C4-2B (cell line): ENCODE data around the gene BICRA.

ENCODE experiments used
- H3K27ac ChIP-seq: fragments of 450-650 bp; 2 replicates; pipeline ENCODE4 v1.5.1; 2017
- CTCF ChIP-seq: fragments of 450-650 bp; conservative IDR thresholded peaks from 2 replicates; pipeline ENCODE4 v1.5.1; 2017; ENCODE audit warnings: mild to moderate bottlenecking
- ZFX ChIP-seq: fragments of 450-650 bp; IDR thresholded peaks from 2 replicates; pipeline ENCODE4 v1.6.1; 2017

Gene BICRA

GRCh38 chr19:47693489-47693888, 84.6 kb downstream of the BICRA start:
- TF ChIP-seq CTCF (no peak), ZFX (no peak)

GRCh38 chr19:47693903-47694302, 85.0 kb downstream of the BICRA start:
- TF ChIP-seq CTCF (no peak), ZFX (no peak)
- H3K27ac ChIP-seq: no peak overlapping the region

More at GRCh38 chr19:47693489-47693888, 84.6 kb downstream of the BICRA start:
- no peak overlapping the region for H3K27ac ChIP-seq

- H3K27ac ChIP-seq: no peak overlapping the region
- TF ChIP-seq CTCF (no peak), ZFX (no peak)
Measured at GRCh38 chr19:47694466-47695273, 85.7 kb downstream of the BICRA start.

- TF ChIP-seq ZFX (no peak), CTCF (no peak)
- H3K27ac ChIP-seq: no peak overlapping the region
Measured at GRCh38 chr19:47695533-47696262, 86.8 kb downstream of the BICRA start.

GRCh38 chr19:47696635-47697034, 87.7 kb downstream of the BICRA start:
- TF ChIP-seq ZFX (no peak), CTCF (no peak)
- H3K27ac ChIP-seq: no peak overlapping the region

- peak overlapping the region; percentile 27 for H3K27ac ChIP-seq
- peak; percentile 82 for TF ChIP-seq CTCF
- no peak for TF ChIP-seq ZFX
Measured at GRCh38 chr19:47697863-47698609, 89.1 kb downstream of the BICRA start.
